K562 (cell line): ENCODE data around the gene TPD52L1. TPM values are rescaled to one million over a fixed set of nuclear protein-coding genes. Genes with fewer than 3 reads are reported as not detected.
A peak's percentile ranks its signal among the peaks of the same experiment; 100 is the strongest.

Source experiments
- ARID1B ChIP-seq: fragments of 450-650 bp; IDR thresholded peaks from 2 replicates; pipeline ENCODE4 v1.6.1; 2016; ENCODE audit warnings: antibody characterized with exemption, mild to moderate bottlenecking, inconsistent platforms
- BCLAF1 ChIP-seq, 2 experiments: fragments of 450-650 bp in 1 of 2; IDR thresholded peaks; 2 replicates each; pipeline ENCODE4 v1.6.1; 2011 to 2017; ENCODE audit warnings: low read depth in 2 of 2, antibody characterized with exemption in 1 of 2, borderline replicate concordance in 1 of 2, low read length in 1 of 2, mild to moderate bottlenecking in 1 of 2, mixed read lengths in 1 of 2; ENCODE audit not compliant: control insufficient read depth in 1 of 2
- CEBPG ChIP-seq, 3 experiments: fragments of 200-800 bp in 1 of 3; sonication (Bioruptor generic) in 1 of 3; sonication (generic) in 1 of 3; formaldehyde crosslinking in 1 of 3; IDR thresholded peaks in 2 of 3; conservative IDR thresholded peaks in 1 of 3; 2 replicates each; pipeline versions ENCODE4 v1.6.1 to v1.8.0; 2016 to 2022; ENCODE audit warnings: missing compliant biosample characterization in 2 of 3, missing genetic modification characterization in 2 of 3, mild to moderate bottlenecking in 1 of 3, missing genetic modification reagents in 1 of 3
- GABPB2 ChIP-seq: fragments of 250-450 bp; sonication (Bioruptor Pico); conservative IDR thresholded peaks from 2 replicates; pipeline ENCODE4 v1.5.1; 2021; ENCODE audit warnings: mild to moderate bottlenecking
- HSF4 ChIP-seq: fragments of 250-450 bp; sonication (Bioruptor Pico); IDR thresholded peaks from 2 replicates; pipeline ENCODE4 v2.1.2; 2022; ENCODE audit warnings: mild to moderate bottlenecking, moderate library complexity, borderline replicate concordance
- JUND ChIP-seq, 2 experiments: IDR thresholded peaks; 2 replicates in 1 of 2; 3 replicates in 1 of 2; pipeline ENCODE4 v1.6.1; 2011; ENCODE audit warnings: borderline replicate concordance in 2 of 2, low read depth in 2 of 2, low read length in 2 of 2, improper control_type of control experiment in 1 of 2, missing biosample characterization in 1 of 2, missing genetic modification characterization in 1 of 2, missing genetic modification reagents in 1 of 2
- PBX2 ChIP-seq, 2 experiments: IDR thresholded peaks in 1 of 2; conservative IDR thresholded peaks in 1 of 2; 2 replicates each; pipeline ENCODE4 v1.6.1; 2016; ENCODE audit warnings: low read depth in 2 of 2, mild to moderate bottlenecking in 1 of 2, missing compliant biosample characterization in 1 of 2, missing genetic modification characterization in 1 of 2, moderate library complexity in 1 of 2
- PHF8 ChIP-seq: fragments of 200-600 bp; sonication (generic); IDR thresholded peaks from 2 replicates; pipeline ENCODE4 v1.6.1; 2012; ENCODE audit warnings: mixed run types, mild to moderate bottlenecking, inconsistent platforms, low read length, moderate library complexity, borderline replicate concordance
- ZNF133 ChIP-seq: fragments of 250-450 bp; sonication (Bioruptor Pico); IDR thresholded peaks from 2 replicates; pipeline ENCODE4 v1.4.0; 2020; ENCODE audit warnings: mild to moderate bottlenecking
- ZNF165 ChIP-seq: fragments of 250-450 bp; sonication (Bioruptor Pico); IDR thresholded peaks from 2 replicates; pipeline ENCODE4 v1.4.0; 2020; ENCODE audit warnings: borderline replicate concordance
- ZNF398 ChIP-seq: fragments of 250-450 bp; sonication (Bioruptor Pico); IDR thresholded peaks from 2 replicates; pipeline ENCODE4 v1.8.0; 2021; ENCODE audit warnings: moderate library complexity, mild to moderate bottlenecking, inconsistent platforms
- polyA plus RNA-seq, 8 experiments: library from polyadenylated mRNA; depleted of rRNA in 4 of 8; stranded (reverse) in 5 of 8; unstranded in 3 of 8; fragments of >200 nt; fragmentation: Nextera tagmentation in 2 of 8; fragmentation: Illumina TruSeq in 1 of 8; extraction: Ambion mirVana in 2 of 8; extraction: Trizol in 1 of 8; gene quantifications; 2 replicates each; pipeline versions ENCODE4 v1.2.1 to v1.2.3, GENCODE V29; 2011 to 2014; ENCODE audit warnings: inconsistent platforms in 1 of 8, missing spikeins in 1 of 8
- total RNA-seq, 7 experiments: library from RNA; depleted of rRNA in 6 of 7; stranded (reverse); fragments of >200 nt in 6 of 7; fragmentation: Illumina TruSeq in 2 of 7; extraction: Trizol in 2 of 7; gene quantifications; 2 replicates each; pipeline versions ENCODE4 v1.2.1 to v1.2.3, GENCODE V29; 2011 to 2021; ENCODE audit warnings: low replicate concordance in 1 of 7

The TPD52L1 gene
- total and polyA plus RNA-seq, 9 of the 15 experiments (the other 6 are each of a cell fraction or from before 2014, with no cell fraction given) = 12.9 to 149 (median 75.7) TPM

- no peak; the same call in 1 of the 2 replicates for TF ChIP-seq JUND (IDR thresholded peaks at IDR 0.05; ENCODE audit: borderline replicate concordance, low read depth, low read length)
- no peak for TF ChIP-seq JUND (tag; IDR thresholded peaks at IDR 0.05; ENCODE audit: borderline replicate concordance, low read depth, low read length)
- peak; percentile 2; the same call in 1 of the 2 replicates for TF ChIP-seq PHF8
- TF ChIP-seq GABPB2 = no peak
- TF ChIP-seq ZNF165 (CRISPR knock-in tag) = no peak
- no peak for TF ChIP-seq HSF4 (CRISPR knock-in tag)
- TF ChIP-seq ZNF133 (CRISPR knock-in tag) = no peak
- TF ChIP-seq ZNF398 = no peak
- TF ChIP-seq ARID1B = no peak
- no peak for TF ChIP-seq BCLAF1 (IDR thresholded peaks at IDR 0.05; ENCODE audit: borderline replicate concordance in 1 of 2, control insufficient read depth in 1 of 2, low read depth in 2 of 2, low read length in 1 of 2)
- TF ChIP-seq CEBPG (CRISPR knock-in tag; IDR thresholded peaks at IDR 0.05) = peak; percentile 16; the same call in 1 of the 2 replicates
- TF ChIP-seq CEBPG (tag; conservative IDR thresholded peaks at IDR 0.05 in 1 of 2, IDR thresholded peaks at IDR 0.05 in 1 of 2) = no peak
- TF ChIP-seq PBX2 (CRISPR knock-in tag; IDR thresholded peaks at IDR 0.05; ENCODE audit: low read depth) = no peak
- no peak for TF ChIP-seq PBX2 (tag; conservative IDR thresholded peaks at IDR 0.05; ENCODE audit: low read depth)
These were observed 666 bp downstream of the TPD52L1 start (continued) for GRCh38 chr6:125154118-125154760.
